ENCODE data around the gene AIPL1.

DNA sequence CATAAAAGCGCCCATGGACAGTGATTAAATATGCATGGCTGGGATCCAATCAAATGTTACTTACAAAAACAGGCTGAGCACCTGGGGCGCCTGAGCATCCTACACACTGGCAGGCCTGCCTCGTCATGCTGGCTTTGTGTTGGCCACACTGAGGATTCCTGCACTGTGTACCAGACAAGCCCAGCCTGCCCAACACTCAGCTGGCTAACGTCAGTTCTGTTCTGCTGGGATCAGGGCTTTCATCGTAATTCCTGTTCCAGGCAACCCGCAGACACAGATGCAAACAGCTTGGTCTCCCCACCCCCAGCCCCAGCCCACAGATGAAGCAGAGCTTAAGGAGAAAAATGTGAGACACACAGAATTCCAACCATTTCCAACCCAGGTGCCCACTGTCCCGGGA is 40.0 kb upstream of the AIPL1 start:
- TF ChIP-seq POLR2A (IDR thresholded peaks at IDR 0.05) = no peak
- TF ChIP-seq, protein P1, sequence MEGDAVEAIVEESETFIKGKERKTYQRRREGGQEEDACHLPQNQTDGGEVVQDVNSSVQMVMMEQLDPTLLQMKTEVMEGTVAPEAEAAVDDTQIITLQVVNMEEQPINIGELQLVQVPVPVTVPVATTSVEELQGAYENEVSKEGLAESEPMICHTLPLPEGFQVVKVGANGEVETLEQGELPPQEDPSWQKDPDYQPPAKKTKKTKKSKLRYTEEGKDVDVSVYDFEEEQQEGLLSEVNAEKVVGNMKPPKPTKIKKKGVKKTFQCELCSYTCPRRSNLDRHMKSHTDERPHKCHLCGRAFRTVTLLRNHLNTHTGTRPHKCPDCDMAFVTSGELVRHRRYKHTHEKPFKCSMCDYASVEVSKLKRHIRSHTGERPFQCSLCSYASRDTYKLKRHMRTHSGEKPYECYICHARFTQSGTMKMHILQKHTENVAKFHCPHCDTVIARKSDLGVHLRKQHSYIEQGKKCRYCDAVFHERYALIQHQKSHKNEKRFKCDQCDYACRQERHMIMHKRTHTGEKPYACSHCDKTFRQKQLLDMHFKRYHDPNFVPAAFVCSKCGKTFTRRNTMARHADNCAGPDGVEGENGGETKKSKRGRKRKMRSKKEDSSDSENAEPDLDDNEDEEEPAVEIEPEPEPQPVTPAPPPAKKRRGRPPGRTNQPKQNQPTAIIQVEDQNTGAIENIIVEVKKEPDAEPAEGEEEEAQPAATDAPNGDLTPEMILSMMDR (IDR thresholded peaks at IDR 0.05) = no peak
